Measurements from ENCODE around the gene TMEM163.

DNA sequence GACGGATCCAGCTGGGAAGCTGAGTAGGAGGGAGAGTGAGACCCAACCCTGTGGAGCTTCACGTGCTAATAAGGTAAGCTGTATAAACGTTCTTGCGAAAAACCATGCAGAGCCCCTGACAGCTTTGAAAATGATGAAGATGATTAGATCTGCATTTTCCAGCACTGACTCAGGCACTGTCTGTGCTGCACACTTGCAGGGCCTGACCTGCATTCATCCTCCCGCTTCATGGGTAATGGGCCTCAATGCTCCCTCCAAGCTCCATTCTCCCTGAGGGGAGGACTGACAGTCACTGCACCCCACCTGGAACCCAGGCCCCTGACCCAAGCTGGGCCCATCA, 205.4 kb downstream of the TMEM163 start:
- no peak for TF ChIP-seq CREB1 (IDR thresholded peaks at IDR 0.05; ENCODE audit: low read depth)
- TF ChIP-seq EP300 (IDR thresholded peaks at IDR 0.05; ENCODE audit: borderline replicate concordance): no peak
- TF ChIP-seq RAD21 (IDR thresholded peaks at IDR 0.05; ENCODE audit: low read depth): no peak
- TF ChIP-seq TCF12 (IDR thresholded peaks at IDR 0.05; ENCODE audit: low read depth): no peak
- no peak for TF ChIP-seq FOXM1 (IDR thresholded peaks at IDR 0.05; ENCODE audit: borderline replicate concordance, low read depth)
- TF ChIP-seq, protein P1, sequence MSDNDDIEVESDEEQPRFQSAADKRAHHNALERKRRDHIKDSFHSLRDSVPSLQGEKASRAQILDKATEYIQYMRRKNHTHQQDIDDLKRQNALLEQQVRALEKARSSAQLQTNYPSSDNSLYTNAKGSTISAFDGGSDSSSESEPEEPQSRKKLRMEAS (IDR thresholded peaks at IDR 0.05): no peak
- TF ChIP-seq, protein P2, sequence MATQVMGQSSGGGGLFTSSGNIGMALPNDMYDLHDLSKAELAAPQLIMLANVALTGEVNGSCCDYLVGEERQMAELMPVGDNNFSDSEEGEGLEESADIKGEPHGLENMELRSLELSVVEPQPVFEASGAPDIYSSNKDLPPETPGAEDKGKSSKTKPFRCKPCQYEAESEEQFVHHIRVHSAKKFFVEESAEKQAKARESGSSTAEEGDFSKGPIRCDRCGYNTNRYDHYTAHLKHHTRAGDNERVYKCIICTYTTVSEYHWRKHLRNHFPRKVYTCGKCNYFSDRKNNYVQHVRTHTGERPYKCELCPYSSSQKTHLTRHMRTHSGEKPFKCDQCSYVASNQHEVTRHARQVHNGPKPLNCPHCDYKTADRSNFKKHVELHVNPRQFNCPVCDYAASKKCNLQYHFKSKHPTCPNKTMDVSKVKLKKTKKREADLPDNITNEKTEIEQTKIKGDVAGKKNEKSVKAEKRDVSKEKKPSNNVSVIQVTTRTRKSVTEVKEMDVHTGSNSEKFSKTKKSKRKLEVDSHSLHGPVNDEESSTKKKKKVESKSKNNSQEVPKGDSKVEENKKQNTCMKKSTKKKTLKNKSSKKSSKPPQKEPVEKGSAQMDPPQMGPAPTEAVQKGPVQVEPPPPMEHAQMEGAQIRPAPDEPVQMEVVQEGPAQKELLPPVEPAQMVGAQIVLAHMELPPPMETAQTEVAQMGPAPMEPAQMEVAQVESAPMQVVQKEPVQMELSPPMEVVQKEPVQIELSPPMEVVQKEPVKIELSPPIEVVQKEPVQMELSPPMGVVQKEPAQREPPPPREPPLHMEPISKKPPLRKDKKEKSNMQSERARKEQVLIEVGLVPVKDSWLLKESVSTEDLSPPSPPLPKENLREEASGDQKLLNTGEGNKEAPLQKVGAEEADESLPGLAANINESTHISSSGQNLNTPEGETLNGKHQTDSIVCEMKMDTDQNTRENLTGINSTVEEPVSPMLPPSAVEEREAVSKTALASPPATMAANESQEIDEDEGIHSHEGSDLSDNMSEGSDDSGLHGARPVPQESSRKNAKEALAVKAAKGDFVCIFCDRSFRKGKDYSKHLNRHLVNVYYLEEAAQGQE (IDR thresholded peaks at IDR 0.05; ENCODE audit: low read depth): no peak
- TF ChIP-seq, protein P3, sequence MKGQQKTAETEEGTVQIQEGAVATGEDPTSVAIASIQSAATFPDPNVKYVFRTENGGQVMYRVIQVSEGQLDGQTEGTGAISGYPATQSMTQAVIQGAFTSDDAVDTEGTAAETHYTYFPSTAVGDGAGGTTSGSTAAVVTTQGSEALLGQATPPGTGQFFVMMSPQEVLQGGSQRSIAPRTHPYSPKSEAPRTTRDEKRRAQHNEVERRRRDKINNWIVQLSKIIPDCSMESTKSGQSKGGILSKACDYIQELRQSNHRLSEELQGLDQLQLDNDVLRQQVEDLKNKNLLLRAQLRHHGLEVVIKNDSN (IDR thresholded peaks at IDR 0.05): no peak
- no peak for TF ChIP-seq EGR1 (IDR thresholded peaks at IDR 0.05)
- TF ChIP-seq TAF1 (IDR thresholded peaks at IDR 0.05; ENCODE audit: low read depth): no peak
- no peak for TF ChIP-seq NFIC (IDR thresholded peaks at IDR 0.05)
- no peak for TF ChIP-seq TEAD4 (IDR thresholded peaks at IDR 0.05)
- TF ChIP-seq ZBTB7A (IDR thresholded peaks at IDR 0.05; ENCODE audit: low read depth): no peak
- TF ChIP-seq CEBPB (IDR thresholded peaks at IDR 0.05): no peak
